Liver (tissue), 3 donors: ENCODE data around the gene INPPL1.

ENCODE experiments used
- GABPA ChIP-seq, 2 donors: IDR thresholded peaks in 1 of 2; conservative IDR thresholded peaks in 1 of 2; 2 replicates each; pipeline ENCODE4 v1.6.1; 2016; ENCODE audit warnings: antibody characterized with exemption in 2 of 2, mild to moderate bottlenecking in 1 of 2, moderate library complexity in 1 of 2
- TAF1 ChIP-seq: conservative IDR thresholded peaks from 2 replicates; pipeline ENCODE4 v1.6.1; 2016; ENCODE audit warnings: antibody characterized with exemption, mild to moderate bottlenecking
- TF ChIP-seq, protein P1 (sequence below): fragments of 150-350 bp; IDR thresholded peaks from 2 replicates; pipeline ENCODE4 v1.5.1; 2017; ENCODE audit warnings: improper control_type of control experiment, low read depth, low read length; ENCODE audit not compliant: missing input control
- donor health status: healthy.
- donor health status: healthy.

DNA sequence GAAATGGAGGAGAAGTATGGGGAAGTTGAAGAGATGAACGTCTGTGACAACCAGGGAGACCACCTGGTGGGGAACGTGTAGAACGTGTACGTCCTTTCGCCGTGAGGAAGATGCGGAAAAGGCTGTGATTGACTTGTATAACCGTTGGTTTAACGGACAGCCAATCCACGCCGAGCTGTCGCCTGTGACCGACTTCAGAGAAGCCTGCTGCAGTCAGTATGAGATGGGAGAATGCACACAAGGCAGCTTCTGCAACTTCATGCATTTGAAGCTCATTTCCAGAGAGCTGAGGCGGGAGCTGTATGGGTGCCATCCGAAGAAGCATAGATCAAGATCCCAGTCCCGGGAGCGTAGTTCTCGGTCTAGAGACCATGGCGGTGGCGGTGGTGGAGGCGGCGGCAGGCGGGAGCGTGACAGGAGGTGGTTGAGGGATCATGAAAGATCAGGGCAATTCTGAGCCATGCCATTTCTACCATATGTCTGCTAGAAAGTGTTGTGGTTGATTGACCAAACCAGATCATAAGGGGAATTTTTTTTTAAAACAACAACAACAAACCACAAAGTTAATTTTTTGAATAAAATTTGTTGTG lies 56.3 kb downstream of the INPPL1 start:
- TF ChIP-seq, protein P1, sequence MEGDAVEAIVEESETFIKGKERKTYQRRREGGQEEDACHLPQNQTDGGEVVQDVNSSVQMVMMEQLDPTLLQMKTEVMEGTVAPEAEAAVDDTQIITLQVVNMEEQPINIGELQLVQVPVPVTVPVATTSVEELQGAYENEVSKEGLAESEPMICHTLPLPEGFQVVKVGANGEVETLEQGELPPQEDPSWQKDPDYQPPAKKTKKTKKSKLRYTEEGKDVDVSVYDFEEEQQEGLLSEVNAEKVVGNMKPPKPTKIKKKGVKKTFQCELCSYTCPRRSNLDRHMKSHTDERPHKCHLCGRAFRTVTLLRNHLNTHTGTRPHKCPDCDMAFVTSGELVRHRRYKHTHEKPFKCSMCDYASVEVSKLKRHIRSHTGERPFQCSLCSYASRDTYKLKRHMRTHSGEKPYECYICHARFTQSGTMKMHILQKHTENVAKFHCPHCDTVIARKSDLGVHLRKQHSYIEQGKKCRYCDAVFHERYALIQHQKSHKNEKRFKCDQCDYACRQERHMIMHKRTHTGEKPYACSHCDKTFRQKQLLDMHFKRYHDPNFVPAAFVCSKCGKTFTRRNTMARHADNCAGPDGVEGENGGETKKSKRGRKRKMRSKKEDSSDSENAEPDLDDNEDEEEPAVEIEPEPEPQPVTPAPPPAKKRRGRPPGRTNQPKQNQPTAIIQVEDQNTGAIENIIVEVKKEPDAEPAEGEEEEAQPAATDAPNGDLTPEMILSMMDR: no peak
- no peak for TF ChIP-seq TAF1
- no peak for TF ChIP-seq GABPA (IDR thresholded peaks at IDR 0.05 in 1 of 2, conservative IDR thresholded peaks at IDR 0.05 in 1 of 2)
